PFSK-1 (cell line): Measurements from ENCODE around the gene OTUD1.

Source experiments
- POLR2AphosphoS5 ChIP-seq: IDR thresholded peaks from 2 replicates; pipeline ENCODE4 v1.6.1; 2012; ENCODE audit warnings: low read depth, mild to moderate bottlenecking, control low read depth, low read length, moderate library complexity
- SIN3A ChIP-seq: IDR thresholded peaks from 2 replicates; pipeline ENCODE4 v1.6.1; 2012; ENCODE audit warnings: mild to moderate bottlenecking, low read length, moderate library complexity, borderline replicate concordance; ENCODE audit not compliant: insufficient read depth
- TAF1 ChIP-seq: IDR thresholded peaks from 2 replicates; pipeline ENCODE4 v1.6.1; 2012; ENCODE audit warnings: low read length, control low read depth, borderline replicate concordance; ENCODE audit not compliant: insufficient read depth

- no peak for TF ChIP-seq POLR2AphosphoS5
- TF ChIP-seq SIN3A, result no peak
- TF ChIP-seq TAF1, result no peak
Observed at GRCh38 chr10:23481363-23481961, 42.6 kb downstream of the OTUD1 start.
